ENCODE measurements around the gene TBX21. TPM values are rescaled to one million over a fixed set of nuclear protein-coding genes. Genes with fewer than 3 reads are reported as not detected.

TBX21 gene
- total and polyA plus RNA-seq, 10 of the 15 experiments (the other 5 are each of a cell fraction or from before 2014, with no cell fraction given) = 0.63 to 9.6 (median 5.0) TPM

DNA sequence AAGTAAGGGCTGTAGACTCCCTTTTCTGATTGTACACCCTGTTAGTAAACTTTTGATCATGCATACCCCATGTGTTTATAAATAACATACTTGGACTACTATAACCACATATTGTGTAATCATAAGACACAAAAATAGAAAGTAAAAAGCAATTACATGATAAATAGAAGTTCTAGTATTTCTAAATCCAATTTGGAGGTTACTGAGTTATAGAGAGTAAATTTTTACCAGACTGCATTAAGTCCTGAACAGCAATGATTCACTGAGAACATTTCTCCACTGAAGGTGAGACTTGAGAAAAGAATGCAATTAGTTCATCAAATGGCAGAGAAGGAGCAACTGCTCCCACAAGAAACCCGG is 46.8 kb upstream of the TBX21 start:
- H3K4me2 ChIP-seq (ENCODE audit: control insufficient read depth, insufficient read depth) = no peak overlapping the region
- H3K9ac ChIP-seq (ENCODE audit: control insufficient read depth, insufficient read depth, low read length) = no peak overlapping the region
- DNase-seq (ENCODE audit: low read depth, low spot score) (no peak), FAIRE-seq (no peak), ATAC-seq (no peak)
- no peak overlapping the region for H3K4me3 ChIP-seq
- WGBS (ENCODE audit: insufficient coverage, insufficient replicate concordance, low lambda C conversion rate, missing lambda C conversion rate) = 80% methylated on average over 1 of the region's 1 CpG
- ChIA-PET CTCF (no interaction called here), RAD21 (ENCODE audit: unreplicated experiment) (no interaction called here), POLR2A (interaction anchor here (1.7 kb wide), 1 partner anchor 37 kb away, joined by 5 read pairs; the partner anchor contains the start of gene KPNB1), SMC1A (ENCODE audit: uncharacterized antibody, unreplicated experiment) (no interaction called here)
- no peaks in the 10 kb centered on the region for H3K4me1 ChIP-seq (ENCODE audit: control insufficient read depth, insufficient read depth, low read length)
- H4K20me1 ChIP-seq (ENCODE audit: control insufficient read depth, insufficient read depth) = no peaks in the 10 kb centered on the region; the same call in 1 of the 2 replicates
- no peak overlapping the region for H3K27ac ChIP-seq (ENCODE audit: control insufficient read depth, insufficient read depth)
- no peaks in the 10 kb centered on the region for H3K27me3 ChIP-seq (replicated peaks in 1 of 2; ENCODE audit: control insufficient read depth in 2 of 2, insufficient read depth in 2 of 2, low read length in 1 of 2)
- H3K36me3 ChIP-seq (ENCODE audit: control insufficient read depth in 2 of 2, insufficient read depth in 2 of 2, low read length in 1 of 2) = peaks cover 13 to 24% of the 10 kb centered on the region in 2 experiments
- no peaks in the 10 kb centered on the region for H3K9me3 ChIP-seq (replicated peaks; ENCODE audit: control insufficient read depth, insufficient read depth, low read length)
- TF ChIP-seq MYC (IDR thresholded peaks at IDR 0.05; ENCODE audit: insufficient read depth, insufficient read length, insufficient replicate concordance, low read length, severe bottlenecking) (no peak), JUND (IDR thresholded peaks at IDR 0.05; ENCODE audit: low read depth, low read length) (no peak), POLR2AphosphoS5 (IDR thresholded peaks at IDR 0.05; ENCODE audit: low read length) (no peak), ESRRA (IDR thresholded peaks at IDR 0.05; ENCODE audit: low read length) (no peak), NR2C2 (IDR thresholded peaks at IDR 0.05; ENCODE audit: borderline replicate concordance, control insufficient read depth, insufficient read length, low read depth) (no peak), TAF1 (IDR thresholded peaks at IDR 0.05; ENCODE audit: borderline replicate concordance, low read depth, low read length) (no peak), ZZZ3 (IDR thresholded peaks at IDR 0.05; ENCODE audit: control insufficient read depth, insufficient read length, low read depth) (no peak), IRF4 (IDR thresholded peaks at IDR 0.05; ENCODE audit: low read depth, low read length) (no peak), NFYA (IDR thresholded peaks at IDR 0.05; ENCODE audit: borderline replicate concordance, low read depth, low read length) (no peak), YY1 (IDR thresholded peaks at IDR 0.05; ENCODE audit: low read depth, low read length) (no peak)
- TF ChIP-seq, protein P1, sequence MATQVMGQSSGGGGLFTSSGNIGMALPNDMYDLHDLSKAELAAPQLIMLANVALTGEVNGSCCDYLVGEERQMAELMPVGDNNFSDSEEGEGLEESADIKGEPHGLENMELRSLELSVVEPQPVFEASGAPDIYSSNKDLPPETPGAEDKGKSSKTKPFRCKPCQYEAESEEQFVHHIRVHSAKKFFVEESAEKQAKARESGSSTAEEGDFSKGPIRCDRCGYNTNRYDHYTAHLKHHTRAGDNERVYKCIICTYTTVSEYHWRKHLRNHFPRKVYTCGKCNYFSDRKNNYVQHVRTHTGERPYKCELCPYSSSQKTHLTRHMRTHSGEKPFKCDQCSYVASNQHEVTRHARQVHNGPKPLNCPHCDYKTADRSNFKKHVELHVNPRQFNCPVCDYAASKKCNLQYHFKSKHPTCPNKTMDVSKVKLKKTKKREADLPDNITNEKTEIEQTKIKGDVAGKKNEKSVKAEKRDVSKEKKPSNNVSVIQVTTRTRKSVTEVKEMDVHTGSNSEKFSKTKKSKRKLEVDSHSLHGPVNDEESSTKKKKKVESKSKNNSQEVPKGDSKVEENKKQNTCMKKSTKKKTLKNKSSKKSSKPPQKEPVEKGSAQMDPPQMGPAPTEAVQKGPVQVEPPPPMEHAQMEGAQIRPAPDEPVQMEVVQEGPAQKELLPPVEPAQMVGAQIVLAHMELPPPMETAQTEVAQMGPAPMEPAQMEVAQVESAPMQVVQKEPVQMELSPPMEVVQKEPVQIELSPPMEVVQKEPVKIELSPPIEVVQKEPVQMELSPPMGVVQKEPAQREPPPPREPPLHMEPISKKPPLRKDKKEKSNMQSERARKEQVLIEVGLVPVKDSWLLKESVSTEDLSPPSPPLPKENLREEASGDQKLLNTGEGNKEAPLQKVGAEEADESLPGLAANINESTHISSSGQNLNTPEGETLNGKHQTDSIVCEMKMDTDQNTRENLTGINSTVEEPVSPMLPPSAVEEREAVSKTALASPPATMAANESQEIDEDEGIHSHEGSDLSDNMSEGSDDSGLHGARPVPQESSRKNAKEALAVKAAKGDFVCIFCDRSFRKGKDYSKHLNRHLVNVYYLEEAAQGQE (IDR thresholded peaks at IDR 0.05; ENCODE audit: low read depth, low read length) = no peak
- TF ChIP-seq, protein P2, sequence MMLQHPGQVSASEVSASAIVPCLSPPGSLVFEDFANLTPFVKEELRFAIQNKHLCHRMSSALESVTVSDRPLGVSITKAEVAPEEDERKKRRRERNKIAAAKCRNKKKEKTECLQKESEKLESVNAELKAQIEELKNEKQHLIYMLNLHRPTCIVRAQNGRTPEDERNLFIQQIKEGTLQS (IDR thresholded peaks at IDR 0.05; ENCODE audit: borderline replicate concordance, extremely low read depth, low read depth, low read length) = no peak
- no peak overlapping the region for H2AFZ ChIP-seq (ENCODE audit: control insufficient read depth, low read depth, low read length)
- in situ Hi-C loops (cut with MboI) = no loop called here
- no TSS peak for BruUV-seq (replicated peaks)
- intact Hi-C loops (cut with micrococcal nuclease; ENCODE audit: unreplicated experiment) = no loop called here
- H3K79me2 ChIP-seq (ENCODE audit: control insufficient read depth, insufficient read depth, low read length) = no peaks in the 10 kb centered on the region

Measured in GM12878 (cell line).